KMS-11 (cell line): ENCODE measurements around the gene CXCR4.
A peak's percentile ranks its signal among the peaks of the same experiment; 100 is the strongest.

Source experiments
- H2AFZ ChIP-seq: fragments of 200-600 bp; sonication (generic); 2 replicates; pipeline ENCODE4 v1.6.1; 2016; ENCODE audit warnings: antibody characterized with exemption, mixed run types, low read depth
- H3K27ac ChIP-seq: fragments of 200-600 bp; sonication (generic); 2 replicates; pipeline ENCODE4 v1.6.1; 2016; ENCODE audit warnings: mild to moderate bottlenecking, mixed run types
- H3K27me3 ChIP-seq: fragments of 200-600 bp; sonication (generic); 2 replicates; pipeline ENCODE4 v1.6.1; 2017; ENCODE audit warnings: mild to moderate bottlenecking, low read depth, mixed run types, moderate library complexity; ENCODE audit not compliant: insufficient read depth
- H3K36me3 ChIP-seq: fragments of 200-600 bp; sonication (generic); 2 replicates; pipeline ENCODE4 v1.6.1; 2017; ENCODE audit warnings: mild to moderate bottlenecking, mixed run types; ENCODE audit not compliant: insufficient read depth
- H3K4me1 ChIP-seq: fragments of 200-600 bp; sonication (generic); 2 replicates; pipeline ENCODE4 v1.6.1; 2016; ENCODE audit warnings: mild to moderate bottlenecking, low read depth, mixed run types; ENCODE audit not compliant: poor library complexity, severe bottlenecking
- H3K4me2 ChIP-seq: fragments of 200-600 bp; sonication (generic); 2 replicates; pipeline ENCODE4 v1.7.0; 2016; ENCODE audit warnings: mild to moderate bottlenecking, mixed run types
- H3K4me3 ChIP-seq: fragments of 200-600 bp; sonication (generic); IDR thresholded peaks from 2 replicates; pipeline ENCODE4 v1.6.1; 2017; ENCODE audit warnings: low read depth, low read length, mixed read lengths; ENCODE audit not compliant: insufficient read depth
- H3K79me2 ChIP-seq: fragments of 200-600 bp; sonication (generic); 2 replicates; pipeline ENCODE4 v1.6.1; 2016; ENCODE audit warnings: low read depth, mixed run types; ENCODE audit not compliant: insufficient read depth
- H3K9ac ChIP-seq: fragments of 200-600 bp; sonication (generic); 2 replicates; pipeline ENCODE4 v1.6.1; 2016; ENCODE audit warnings: mild to moderate bottlenecking, mixed run types
- H4K20me1 ChIP-seq: fragments of 200-600 bp; sonication (generic); 2 replicates; pipeline ENCODE4 v1.6.1; 2016; ENCODE audit warnings: mild to moderate bottlenecking, mixed run types; ENCODE audit not compliant: insufficient read depth
- CTCF ChIP-seq: fragments of 200-600 bp; sonication (generic); conservative IDR thresholded peaks from 2 replicates; pipeline ENCODE4 v1.6.1; 2017; ENCODE audit warnings: low read depth, mild to moderate bottlenecking, antibody characterized with exemption, low read length, moderate library complexity, mixed read lengths

The CXCR4 gene

GRCh38 chr2:136133586-136133985 is 15.6 kb upstream of the CXCR4 start:
- H3K4me1 ChIP-seq = peaks cover 79% of the 10 kb centered on the region
- no peak for TF ChIP-seq CTCF
- H3K4me2 ChIP-seq = peak overlapping the region; percentile 74
- no peaks in the 10 kb centered on the region for H4K20me1 ChIP-seq
- H2AFZ ChIP-seq = no peak overlapping the region
- H3K36me3 ChIP-seq = no peaks in the 10 kb centered on the region
- H3K27ac ChIP-seq = peak overlapping the region; percentile 88; the same call in 1 of the 2 replicates
- no peak overlapping the region for H3K4me3 ChIP-seq
- H3K79me2 ChIP-seq = no peaks in the 10 kb centered on the region
- H3K9ac ChIP-seq = no peak overlapping the region
- H3K27me3 ChIP-seq = no peaks in the 10 kb centered on the region

GRCh38 chr2:136133176-136133575 is 15.2 kb upstream of the CXCR4 start:
- Histone ChIP-seq H4K20me1 (no peaks in the 10 kb centered on the region), H3K27me3 (no peaks in the 10 kb centered on the region), H3K4me3 (no peak overlapping the region), H3K4me1 (peaks cover 77% of the 10 kb centered on the region), H3K36me3 (no peaks in the 10 kb centered on the region), H3K4me2 (peak overlapping the region; percentile 74; the same call in 1 of the 2 replicates), H3K79me2 (no peaks in the 10 kb centered on the region), H3K9ac (no peak overlapping the region), H2AFZ (no peak overlapping the region), H3K27ac (no peak overlapping the region)
- no peak for TF ChIP-seq CTCF

GRCh38 chr2:136132825-136133155 is 14.8 kb upstream of the CXCR4 start:
- H3K4me1 ChIP-seq = peaks cover 77% of the 10 kb centered on the region
- no peak overlapping the region for H3K9ac ChIP-seq
- no peaks in the 10 kb centered on the region for H3K79me2 ChIP-seq
- no peaks in the 10 kb centered on the region for H4K20me1 ChIP-seq
- no peak overlapping the region for H3K27ac ChIP-seq
- peak overlapping the region; percentile 74 for H3K4me2 ChIP-seq
- no peak overlapping the region for H3K4me3 ChIP-seq
- no peaks in the 10 kb centered on the region for H3K27me3 ChIP-seq
- TF ChIP-seq CTCF = no peak
- H3K36me3 ChIP-seq = no peaks in the 10 kb centered on the region
- H2AFZ ChIP-seq = no peak overlapping the region

GRCh38 chr2:136131961-136132824 is 14.2 kb upstream of the CXCR4 start:
- Histone ChIP-seq H3K4me3 (no peak overlapping the region), H2AFZ (no peak overlapping the region), H3K4me1 (peaks cover 73% of the 10 kb centered on the region), H3K4me2 (peak overlapping the region; percentile 74), H3K36me3 (no peaks in the 10 kb centered on the region), H3K79me2 (no peaks in the 10 kb centered on the region), H3K9ac (no peak overlapping the region), H4K20me1 (no peaks in the 10 kb centered on the region), H3K27ac (no peak overlapping the region), H3K27me3 (no peaks in the 10 kb centered on the region)
- no peak for TF ChIP-seq CTCF
